DMS153 treated with DMSO at 0.1 percent for 48 hours (cell line): Measurements from ENCODE around the gene NAA80.
"Not testable (repeated sequence)": the region's sequence is repeated elsewhere in the genome, so short reads cannot be mapped to it uniquely, and the experiment has no call there.

ENCODE experiments used
- DNase-seq: peaks from one replicate; lab custom pipeline; 2025; ENCODE audit not compliant: unreplicated experiment; lab: John Stamatoyannopoulos, UW

The NAA80 gene

GRCh38 chr3:50271314-50271936 lies 27.8 kb downstream of the NAA80 start:
- no peak for DNase-seq

- no peak for DNase-seq
These were observed 28.6 kb downstream of the NAA80 start for GRCh38 chr3:50270422-50271224.

GRCh38 chr3:50269977-50270413 lies 29.2 kb downstream of the NAA80 start:
- DNase-seq = no peak

DNA sequence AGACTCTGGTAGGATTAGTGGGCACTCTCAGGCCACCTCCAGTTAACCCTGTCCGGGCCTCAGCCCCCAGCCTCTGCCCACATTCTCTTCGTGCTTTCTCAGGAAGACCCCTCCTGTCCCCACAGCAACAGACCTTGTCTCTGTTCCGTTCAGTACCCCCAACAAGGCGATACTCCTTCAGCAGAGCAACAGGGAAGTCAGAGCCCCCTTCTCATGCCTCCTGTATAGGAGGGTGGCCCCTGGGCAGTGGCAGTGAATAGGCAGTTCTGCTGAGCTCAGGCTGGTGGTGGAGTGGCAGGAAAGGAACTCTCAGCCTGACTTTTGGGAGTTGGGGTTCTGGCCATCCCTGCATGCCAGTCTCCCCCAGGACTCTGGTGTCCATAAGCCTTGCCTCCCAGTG lies 29.7 kb downstream of the NAA80 start:
- no peak for DNase-seq

GRCh38 chr3:50268703-50269451 lies 30.3 kb downstream of the NAA80 start, which contains the start of gene SEMA3B:
TSS of gene SEMA3B (plus strand) at chr3:50269147. CDS start at chr3:50269241, 94 bp downstream.
- no peak for DNase-seq

DNA sequence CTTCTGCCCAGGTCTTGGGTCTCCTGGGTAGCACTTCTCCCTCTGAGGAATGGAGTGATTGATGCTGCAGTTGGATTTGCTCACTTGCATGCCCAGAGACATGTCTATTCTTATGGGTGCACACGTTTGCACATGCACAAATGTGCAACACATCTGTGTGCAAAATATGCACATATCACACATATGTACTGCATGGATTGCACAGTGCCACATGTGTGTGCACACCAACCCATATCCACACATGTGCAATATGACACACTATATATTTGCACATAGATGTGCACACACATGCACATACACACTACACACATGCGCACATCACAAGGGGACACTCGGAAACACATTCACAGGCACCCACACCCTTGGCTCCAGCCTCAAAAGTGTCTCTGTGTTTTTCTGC lies 30.9 kb downstream of the NAA80 start:
- DNase-seq = no peak

GRCh38 chr3:50267280-50267913 lies 31.8 kb downstream of the NAA80 start:
- DNase-seq = no peak

DNA sequence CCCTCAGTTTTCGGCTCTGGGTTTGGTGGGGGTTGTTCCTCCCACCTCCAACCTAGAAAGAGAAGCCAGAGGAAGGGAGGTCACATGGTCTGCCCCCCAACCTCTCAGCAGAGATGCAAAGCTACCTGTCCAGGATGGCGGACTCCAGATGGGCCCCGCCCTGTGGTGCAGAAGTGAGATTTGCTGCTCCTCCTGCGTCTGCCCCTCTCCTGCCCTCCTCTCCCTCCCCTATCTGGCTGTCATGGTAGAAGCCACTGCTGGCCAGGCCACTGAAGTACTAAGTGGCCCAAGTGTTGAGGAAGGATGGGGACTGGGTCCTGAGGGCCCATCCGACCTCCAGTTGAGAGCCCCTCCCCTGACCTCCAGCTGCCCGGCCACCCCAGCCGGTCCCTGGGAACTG lies 32.4 kb downstream of the NAA80 start:
- DNase-seq = no peak

DNA sequence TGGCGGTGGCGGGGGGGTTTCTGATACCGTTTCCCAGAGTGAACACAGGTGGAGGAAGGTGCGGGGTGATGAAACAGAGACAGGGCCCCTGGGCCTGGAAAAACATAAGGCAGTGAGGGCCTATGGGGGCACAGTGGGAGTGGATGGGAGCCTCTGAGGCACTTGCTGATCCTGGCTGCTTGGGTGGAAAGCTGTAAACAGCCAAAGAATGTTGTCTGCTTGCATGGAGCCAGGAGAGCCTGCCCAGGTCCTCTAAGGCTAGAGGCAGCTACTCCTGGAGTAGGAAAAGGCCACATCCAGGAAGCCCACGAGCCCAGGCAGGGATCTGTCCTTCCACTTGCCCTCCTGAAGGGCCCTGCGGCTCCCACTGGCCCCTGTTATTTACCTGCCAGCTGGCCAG lies 33.2 kb downstream of the NAA80 start:
- no peak for DNase-seq

GRCh38 chr3:50265571-50265970 lies 33.6 kb downstream of the NAA80 start:
- no peak for DNase-seq

- no peak for DNase-seq
These were observed 34.2 kb downstream of the NAA80 start for GRCh38 chr3:50264964-50265485.

GRCh38 chr3:50264383-50264963 lies 34.7 kb downstream of the NAA80 start:
- DNase-seq = no peak

- DNase-seq = no peak
These were observed 35.5 kb downstream of the NAA80 start for GRCh38 chr3:50263478-50264382.

DNA sequence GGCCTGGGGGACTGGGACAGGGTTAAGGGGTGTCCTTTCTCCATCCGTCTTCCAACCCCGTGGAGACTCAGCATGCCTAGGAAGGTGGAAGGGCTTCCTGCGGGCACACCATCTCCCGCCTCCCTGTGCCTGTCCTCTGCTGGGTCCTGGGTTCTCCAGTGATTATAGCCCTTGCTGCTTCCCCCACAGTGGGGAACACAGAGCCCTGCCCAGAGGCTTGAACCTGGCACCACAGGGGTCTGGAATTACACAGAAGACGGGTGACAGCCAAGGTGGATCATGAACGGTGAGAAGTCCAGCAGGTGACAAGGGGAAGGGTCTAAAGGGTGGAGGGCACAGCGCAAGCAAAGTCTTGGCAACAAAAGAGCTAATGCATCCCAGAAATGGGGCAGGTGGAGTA lies 36.4 kb downstream of the NAA80 start:
- DNase-seq = no peak

GRCh38 chr3:50262200-50262599 lies 37.0 kb downstream of the NAA80 start:
- DNase-seq = not testable (repeated sequence)

GRCh38 chr3:50261505-50261904 lies 37.7 kb downstream of the NAA80 start:
- no peak for DNase-seq

DNA sequence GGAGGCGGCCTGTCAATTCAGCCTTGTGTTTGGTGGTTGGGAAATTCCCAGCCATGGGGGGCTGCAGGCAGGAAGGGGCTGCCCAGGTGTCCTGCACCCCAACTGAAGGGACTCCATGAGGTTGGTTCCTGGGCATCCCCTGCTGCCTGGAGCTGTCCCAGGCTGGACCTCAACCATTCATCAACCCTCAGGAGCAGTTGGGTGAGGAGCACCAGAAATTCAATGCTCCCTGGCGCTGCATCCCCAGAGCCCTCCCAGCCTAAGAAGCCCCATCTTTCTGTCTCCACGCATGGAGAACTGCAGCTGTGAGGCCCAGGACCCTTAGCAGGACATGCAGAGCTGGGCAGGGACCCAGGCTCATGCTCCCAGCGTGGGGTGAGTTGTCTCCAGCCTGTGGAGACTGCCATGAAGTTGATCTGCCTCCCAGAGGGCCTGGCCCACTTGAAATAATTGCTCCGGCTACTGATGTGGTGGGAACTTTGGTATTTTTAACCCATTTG lies 38.2 kb downstream of the NAA80 start:
- DNase-seq = no peak

DNA sequence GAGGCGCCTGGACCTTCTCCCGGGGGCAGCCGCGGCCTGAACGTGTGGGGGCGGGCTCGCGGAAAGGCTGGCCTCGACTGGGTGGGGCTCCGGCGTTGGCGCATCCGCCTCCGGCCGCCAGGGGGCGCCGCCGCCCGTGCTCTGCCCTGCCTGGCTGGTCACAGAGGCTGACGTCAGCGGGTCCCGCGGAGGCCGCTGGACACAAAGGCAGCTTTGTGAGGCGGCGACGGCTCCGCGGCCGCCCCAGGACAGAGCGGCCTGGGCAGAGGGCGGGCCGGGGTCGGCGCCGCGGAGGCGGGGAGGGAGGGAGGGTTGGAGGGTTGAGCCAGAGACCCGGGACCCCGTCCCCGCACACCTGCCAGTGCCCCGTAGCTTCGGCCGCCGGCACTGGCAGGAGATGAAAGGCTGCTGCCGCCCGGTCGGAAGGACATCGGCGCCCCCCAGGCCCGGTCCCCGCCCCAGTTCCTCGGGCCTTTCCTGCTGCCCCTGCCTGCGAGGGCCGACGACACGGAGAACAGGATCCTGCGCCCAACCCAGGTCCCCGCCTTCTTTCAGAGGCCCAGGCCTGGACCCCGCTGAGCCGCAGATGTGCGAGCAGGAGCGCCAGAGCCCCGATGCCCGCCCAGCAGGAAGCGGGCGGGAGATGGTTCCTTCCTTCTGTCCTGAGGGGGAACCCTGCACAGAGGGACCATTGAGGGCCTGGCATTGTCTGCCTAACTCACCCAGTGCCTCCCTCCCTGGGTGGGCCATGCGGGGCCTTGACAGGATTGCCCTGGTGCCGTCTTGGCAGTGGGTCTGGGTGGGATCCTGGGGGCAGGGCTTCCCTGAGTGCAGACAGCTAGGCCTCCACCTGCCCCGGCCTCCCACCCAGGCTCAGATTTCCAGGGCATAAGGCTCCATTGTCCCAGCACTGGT lies 38.9 kb downstream of the NAA80 start:
- DNase-seq = no peak
